ENCODE data around the gene ARFGEF2. TPM values are rescaled to one million over a fixed set of nuclear protein-coding genes. Genes with fewer than 3 reads are reported as not detected.

ARFGEF2 gene
- total and polyA plus RNA-seq, 2 of the 8 experiments (the other 6 are each of a cell fraction or from before 2014, with no cell fraction given) = 8.1 to 21.8 TPM

- TF ChIP-seq, protein P1, sequence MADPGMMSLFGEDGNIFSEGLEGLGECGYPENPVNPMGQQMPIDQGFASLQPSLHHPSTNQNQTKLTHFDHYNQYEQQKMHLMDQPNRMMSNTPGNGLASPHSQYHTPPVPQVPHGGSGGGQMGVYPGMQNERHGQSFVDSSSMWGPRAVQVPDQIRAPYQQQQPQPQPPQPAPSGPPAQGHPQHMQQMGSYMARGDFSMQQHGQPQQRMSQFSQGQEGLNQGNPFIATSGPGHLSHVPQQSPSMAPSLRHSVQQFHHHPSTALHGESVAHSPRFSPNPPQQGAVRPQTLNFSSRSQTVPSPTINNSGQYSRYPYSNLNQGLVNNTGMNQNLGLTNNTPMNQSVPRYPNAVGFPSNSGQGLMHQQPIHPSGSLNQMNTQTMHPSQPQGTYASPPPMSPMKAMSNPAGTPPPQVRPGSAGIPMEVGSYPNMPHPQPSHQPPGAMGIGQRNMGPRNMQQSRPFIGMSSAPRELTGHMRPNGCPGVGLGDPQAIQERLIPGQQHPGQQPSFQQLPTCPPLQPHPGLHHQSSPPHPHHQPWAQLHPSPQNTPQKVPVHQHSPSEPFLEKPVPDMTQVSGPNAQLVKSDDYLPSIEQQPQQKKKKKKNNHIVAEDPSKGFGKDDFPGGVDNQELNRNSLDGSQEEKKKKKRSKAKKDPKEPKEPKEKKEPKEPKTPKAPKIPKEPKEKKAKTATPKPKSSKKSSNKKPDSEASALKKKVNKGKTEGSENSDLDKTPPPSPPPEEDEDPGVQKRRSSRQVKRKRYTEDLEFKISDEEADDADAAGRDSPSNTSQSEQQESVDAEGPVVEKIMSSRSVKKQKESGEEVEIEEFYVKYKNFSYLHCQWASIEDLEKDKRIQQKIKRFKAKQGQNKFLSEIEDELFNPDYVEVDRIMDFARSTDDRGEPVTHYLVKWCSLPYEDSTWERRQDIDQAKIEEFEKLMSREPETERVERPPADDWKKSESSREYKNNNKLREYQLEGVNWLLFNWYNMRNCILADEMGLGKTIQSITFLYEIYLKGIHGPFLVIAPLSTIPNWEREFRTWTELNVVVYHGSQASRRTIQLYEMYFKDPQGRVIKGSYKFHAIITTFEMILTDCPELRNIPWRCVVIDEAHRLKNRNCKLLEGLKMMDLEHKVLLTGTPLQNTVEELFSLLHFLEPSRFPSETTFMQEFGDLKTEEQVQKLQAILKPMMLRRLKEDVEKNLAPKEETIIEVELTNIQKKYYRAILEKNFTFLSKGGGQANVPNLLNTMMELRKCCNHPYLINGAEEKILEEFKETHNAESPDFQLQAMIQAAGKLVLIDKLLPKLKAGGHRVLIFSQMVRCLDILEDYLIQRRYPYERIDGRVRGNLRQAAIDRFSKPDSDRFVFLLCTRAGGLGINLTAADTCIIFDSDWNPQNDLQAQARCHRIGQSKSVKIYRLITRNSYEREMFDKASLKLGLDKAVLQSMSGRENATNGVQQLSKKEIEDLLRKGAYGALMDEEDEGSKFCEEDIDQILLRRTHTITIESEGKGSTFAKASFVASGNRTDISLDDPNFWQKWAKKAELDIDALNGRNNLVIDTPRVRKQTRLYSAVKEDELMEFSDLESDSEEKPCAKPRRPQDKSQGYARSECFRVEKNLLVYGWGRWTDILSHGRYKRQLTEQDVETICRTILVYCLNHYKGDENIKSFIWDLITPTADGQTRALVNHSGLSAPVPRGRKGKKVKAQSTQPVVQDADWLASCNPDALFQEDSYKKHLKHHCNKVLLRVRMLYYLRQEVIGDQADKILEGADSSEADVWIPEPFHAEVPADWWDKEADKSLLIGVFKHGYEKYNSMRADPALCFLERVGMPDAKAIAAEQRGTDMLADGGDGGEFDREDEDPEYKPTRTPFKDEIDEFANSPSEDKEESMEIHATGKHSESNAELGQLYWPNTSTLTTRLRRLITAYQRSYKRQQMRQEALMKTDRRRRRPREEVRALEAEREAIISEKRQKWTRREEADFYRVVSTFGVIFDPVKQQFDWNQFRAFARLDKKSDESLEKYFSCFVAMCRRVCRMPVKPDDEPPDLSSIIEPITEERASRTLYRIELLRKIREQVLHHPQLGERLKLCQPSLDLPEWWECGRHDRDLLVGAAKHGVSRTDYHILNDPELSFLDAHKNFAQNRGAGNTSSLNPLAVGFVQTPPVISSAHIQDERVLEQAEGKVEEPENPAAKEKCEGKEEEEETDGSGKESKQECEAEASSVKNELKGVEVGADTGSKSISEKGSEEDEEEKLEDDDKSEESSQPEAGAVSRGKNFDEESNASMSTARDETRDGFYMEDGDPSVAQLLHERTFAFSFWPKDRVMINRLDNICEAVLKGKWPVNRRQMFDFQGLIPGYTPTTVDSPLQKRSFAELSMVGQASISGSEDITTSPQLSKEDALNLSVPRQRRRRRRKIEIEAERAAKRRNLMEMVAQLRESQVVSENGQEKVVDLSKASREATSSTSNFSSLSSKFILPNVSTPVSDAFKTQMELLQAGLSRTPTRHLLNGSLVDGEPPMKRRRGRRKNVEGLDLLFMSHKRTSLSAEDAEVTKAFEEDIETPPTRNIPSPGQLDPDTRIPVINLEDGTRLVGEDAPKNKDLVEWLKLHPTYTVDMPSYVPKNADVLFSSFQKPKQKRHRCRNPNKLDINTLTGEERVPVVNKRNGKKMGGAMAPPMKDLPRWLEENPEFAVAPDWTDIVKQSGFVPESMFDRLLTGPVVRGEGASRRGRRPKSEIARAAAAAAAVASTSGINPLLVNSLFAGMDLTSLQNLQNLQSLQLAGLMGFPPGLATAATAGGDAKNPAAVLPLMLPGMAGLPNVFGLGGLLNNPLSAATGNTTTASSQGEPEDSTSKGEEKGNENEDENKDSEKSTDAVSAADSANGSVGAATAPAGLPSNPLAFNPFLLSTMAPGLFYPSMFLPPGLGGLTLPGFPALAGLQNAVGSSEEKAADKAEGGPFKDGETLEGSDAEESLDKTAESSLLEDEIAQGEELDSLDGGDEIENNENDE (IDR thresholded peaks at IDR 0.05; ENCODE audit: insufficient replicate concordance, low read length) = no peak
- TF ChIP-seq TEAD4 (IDR thresholded peaks at IDR 0.05; ENCODE audit: low read depth, low read length) (no peak), SUZ12 (IDR thresholded peaks at IDR 0.05; ENCODE audit: low read length) (no peak), TCF12 (IDR thresholded peaks at IDR 0.05; ENCODE audit: low read depth, low read length) (no peak), CREB1 (IDR thresholded peaks at IDR 0.05) (no peak)
Measured at GRCh38 chr20:48975955-48976354, 54.4 kb downstream of the ARFGEF2 start (continued).

Measured in H1 (cell line).